Right cardiac atrium (tissue), 5 donors: ENCODE results near the gene CC2D2A. TPM values are rescaled to one million over a fixed set of nuclear protein-coding genes. Genes with fewer than 3 reads are reported as not detected.
A peak's percentile ranks its signal among the peaks of the same experiment; 100 is the strongest.

ENCODE experiments used
- ATAC-seq, 2 donors: fragments of 200-7000 bp; cut with Tn5 transposase; one replicate each; pipeline versions ENCODE4 v1.8.0 to v1.9.1; 2020; ENCODE audit warnings: moderate library complexity in 2 of 2, mild to moderate bottlenecking in 1 of 2
- DNase-seq, 3 donors: peaks; one replicate each; pipeline ENCODE4 v3.0.0-alpha.2; 2020
- H3K27ac ChIP-seq: one replicate; pipeline ENCODE4 v1.5.1; 2013; ENCODE audit warnings: mild to moderate bottlenecking, low read length, control low read depth, moderate library complexity
- H3K27me3 ChIP-seq: one replicate; pipeline ENCODE4 v1.6.1; 2013; ENCODE audit not compliant: control insufficient read depth, insufficient read depth
- H3K4me1 ChIP-seq: one replicate; pipeline ENCODE4 v1.6.1; 2013; ENCODE audit warnings: low read length; ENCODE audit not compliant: control insufficient read depth, insufficient read depth
- H3K4me3 ChIP-seq: one replicate; pipeline ENCODE4 v1.5.1; 2013; ENCODE audit warnings: low read length, control low read depth
- H3K9me3 ChIP-seq: one replicate; pipeline ENCODE4 v1.6.1; 2013; ENCODE audit warnings: low read length; ENCODE audit not compliant: control insufficient read depth
- WGBS: extraction: QIAGEN DNeasy Blood & Tissue Kit; methylation state at CpG from one replicate; pipeline ENCODE4 v1.1.7; 2013; 5-methylcytosine and 5-hydroxymethylcytosine counted together
- intact Hi-C, 4 donors: fragments of 100-400 bp; cut with DNase I; formaldehyde crosslinking; loops; one replicate each; pipeline versions ENCODE4 v1.11.0 to v1.14.0; 2022 to 2023
- polyA plus RNA-seq: library from polyadenylated mRNA; stranded (reverse); fragments of 200-250 nt; gene quantifications from one replicate; pipeline ENCODE4 v1.2.3, GENCODE V29; 2013
- total RNA-seq, 4 donors: library from RNA; stranded (reverse); fragmentation: NEBNext Ultra II Directional; extraction: Animal tissue kit (Norgen Biotek cat#: 25700); gene quantifications; one replicate each; pipeline ENCODE4 v1.2.1, GENCODE V29; 2021
- donor health status: healthy with polysubstance abuse.
- donor health status: DM: no; HTN: yes; CAD: no.
- donor health status: DM: no; HTN: no; CAD: no.
- donor health status: DM: no; HTN: yes; CAD: no; lungs with severe emphysema.
- donor health status: DM: yes; HTN: yes; CAD: no.

Gene CC2D2A
- total and polyA plus RNA-seq, 5 donors, result 8.2 to 13.6 (median 13.1) TPM

DNA sequence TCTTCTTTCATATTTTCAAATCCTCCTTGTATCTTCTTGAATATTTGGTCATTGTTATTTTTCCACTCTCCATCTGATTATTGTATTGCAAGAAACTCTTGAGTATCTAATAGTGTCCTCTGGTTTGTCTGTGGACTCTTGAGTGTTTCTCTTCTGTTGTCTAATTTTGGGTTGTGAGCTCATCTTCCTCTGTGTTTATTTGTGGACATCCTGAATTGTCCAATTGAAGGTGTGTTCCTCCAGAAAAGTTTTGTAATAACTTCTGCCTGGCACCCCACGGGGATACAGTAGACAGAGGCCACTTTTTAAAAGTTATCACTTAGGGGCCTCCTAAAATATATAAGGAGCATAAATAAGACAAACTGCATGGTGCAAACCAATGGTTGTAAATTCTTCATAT lies 3.1 kb upstream of the CC2D2A start:
- DNase-seq (no peak), ATAC-seq (no peak)
- no peak overlapping the region for H3K4me3 ChIP-seq
- 41% methylated on average over 1 of the region's 1 CpG for WGBS
- H3K27me3 ChIP-seq, result no peaks in the 10 kb centered on the region
- no peaks in the 10 kb centered on the region for H3K4me1 ChIP-seq
- H3K9me3 ChIP-seq, result no peaks in the 10 kb centered on the region
- intact Hi-C loops, result no loop called here
- no peak overlapping the region for H3K27ac ChIP-seq

DNA sequence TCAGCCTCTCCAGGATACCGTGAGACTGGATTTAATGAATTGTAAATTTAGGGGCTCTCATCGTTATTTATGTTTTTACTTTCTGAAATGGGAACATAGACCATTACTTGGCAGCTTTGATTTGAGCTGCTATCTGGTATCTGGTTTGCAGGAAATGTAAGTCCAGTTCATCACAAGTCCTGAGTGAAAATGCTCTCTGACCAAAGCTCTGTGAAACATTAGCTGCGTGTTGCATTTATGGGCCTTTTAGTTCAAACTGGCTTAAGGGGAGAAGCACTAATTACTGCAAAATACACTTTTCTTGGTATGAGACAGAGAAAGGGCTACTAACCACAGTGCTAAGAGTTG lies 420 bp downstream of the CC2D2A start:
- no peaks in the 10 kb centered on the region for H3K9me3 ChIP-seq
- intact Hi-C loops, result loop anchor here in 2 of 4 donors (10.0 kb wide), 2 partner anchors 175 to 485 kb away; no protein-coding TSS in a partner anchor
- DNase-seq, result no peak
- no peaks in the 10 kb centered on the region for H3K4me1 ChIP-seq
- under 1% methylated on average over 3 of the region's 3 CpGs for WGBS
- peak overlapping the region; percentile 94 for H3K4me3 ChIP-seq
- peak overlapping the region; percentile 66 for H3K27ac ChIP-seq
- ATAC-seq, result peak in 1 of 2 donors; percentile 36
- no peaks in the 10 kb centered on the region for H3K27me3 ChIP-seq

DNA sequence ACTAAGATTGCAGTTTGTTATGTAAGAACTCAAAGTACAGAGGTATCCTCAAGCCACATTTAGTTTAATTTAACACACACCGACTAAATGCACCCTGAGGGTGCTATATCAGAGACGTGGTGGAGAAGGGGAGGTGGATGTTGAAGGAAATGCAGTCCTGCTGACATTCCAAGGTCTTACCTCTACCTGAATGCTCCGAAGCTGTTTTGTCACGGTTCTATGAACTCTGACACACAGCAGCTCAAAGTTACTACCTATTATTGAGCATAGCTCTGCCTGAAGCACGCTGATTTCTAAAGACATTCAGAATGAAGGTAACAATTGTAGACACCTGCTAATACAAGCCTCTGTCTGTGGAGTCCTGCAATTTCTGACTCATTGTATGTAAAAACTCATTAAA lies 6.7 kb downstream of the CC2D2A start:
- H3K27ac ChIP-seq, result no peak overlapping the region
- no peak for ATAC-seq
- no peaks in the 10 kb centered on the region for H3K9me3 ChIP-seq
- no peaks in the 10 kb centered on the region for H3K4me1 ChIP-seq
- H3K4me3 ChIP-seq, result no peak overlapping the region
- intact Hi-C loops, result loop anchor here in 2 of 4 donors (10.0 kb wide), 2 partner anchors 168 to 478 kb away; no protein-coding TSS in a partner anchor
- 94% methylated on average over 5 of the region's 5 CpGs for WGBS
- no peaks in the 10 kb centered on the region for H3K27me3 ChIP-seq
- DNase-seq, result no peak

DNA sequence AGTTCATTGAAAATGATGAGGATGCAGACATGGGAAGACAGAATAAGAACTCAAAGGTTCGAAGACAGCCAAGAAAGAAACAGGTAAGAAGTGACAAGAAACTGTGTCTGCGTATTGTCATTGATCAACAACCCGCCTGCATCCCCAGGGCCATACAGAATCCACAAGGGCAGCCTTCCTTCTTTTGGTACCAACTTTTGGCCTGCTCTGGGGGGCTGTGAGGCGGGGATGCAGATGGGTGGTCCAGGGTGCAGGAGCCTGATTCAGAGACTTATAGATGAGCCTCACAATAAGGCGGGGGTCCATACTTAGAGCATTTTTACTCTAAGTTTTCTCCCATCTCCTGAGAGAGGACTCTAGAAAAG lies 9.0 kb downstream of the CC2D2A start:
- Histone ChIP-seq H3K4me1 (no peaks in the 10 kb centered on the region), H3K27me3 (no peaks in the 10 kb centered on the region), H3K27ac (no peak overlapping the region), H3K9me3 (no peaks in the 10 kb centered on the region), H3K4me3 (no peak overlapping the region)
- no peak for DNase-seq
- ATAC-seq, result no peak
- WGBS, result 80% methylated on average over 5 of the region's 5 CpGs
- intact Hi-C loops, result loop anchor here in 2 of 4 donors (10.0 kb wide), 2 partner anchors 166 to 476 kb away; no protein-coding TSS in a partner anchor

DNA sequence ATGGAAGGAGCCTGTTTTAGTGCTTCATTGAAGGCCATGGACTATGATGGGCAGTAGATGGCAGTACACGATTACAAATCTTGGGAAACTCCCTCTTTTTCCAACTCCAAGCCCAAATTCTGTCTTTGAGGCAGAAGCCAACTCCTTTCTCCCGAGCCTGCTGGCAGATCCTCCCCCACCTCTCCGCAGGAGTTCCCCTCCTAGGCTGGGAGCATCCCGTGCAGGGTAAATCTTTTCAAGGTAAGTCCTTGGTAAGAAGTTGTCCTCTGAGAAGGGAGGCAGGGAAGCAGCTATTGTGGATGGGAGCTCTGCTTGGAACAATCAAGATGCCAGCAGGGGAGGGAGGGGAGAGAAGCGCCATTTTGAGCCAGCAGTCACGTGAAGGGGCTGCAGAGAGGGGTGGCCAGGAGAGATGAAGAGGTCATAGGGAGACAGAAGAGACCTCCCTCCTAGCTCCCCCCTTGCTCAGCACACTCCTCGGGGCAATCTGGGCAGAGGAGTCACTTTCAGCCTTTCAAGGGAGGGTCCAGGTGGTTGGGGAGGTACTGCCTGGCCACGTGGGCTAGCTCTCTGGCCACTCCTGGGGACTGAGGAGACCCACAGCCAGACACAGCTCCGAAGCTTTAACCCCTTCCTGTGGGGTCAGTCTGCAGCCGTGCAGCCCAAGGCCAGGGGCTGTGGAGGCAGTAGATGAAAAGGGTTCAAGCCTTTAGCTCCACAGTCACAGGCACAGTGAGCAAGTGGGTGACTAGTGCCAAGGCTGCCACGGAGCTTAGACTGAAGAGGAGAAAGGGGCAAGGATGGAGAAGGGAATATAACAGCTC lies 9.6 kb downstream of the CC2D2A start:
- no peaks in the 10 kb centered on the region for H3K27me3 ChIP-seq
- intact Hi-C loops, result loop anchor here in 2 of 4 donors (10.0 kb wide), 2 partner anchors 166 to 476 kb away; no protein-coding TSS in a partner anchor
- ATAC-seq (peak; percentile 84 to 86), DNase-seq (peak; percentile 49 to 71 (median 70))
- H3K4me1 ChIP-seq, result no peaks in the 10 kb centered on the region
- WGBS, result 28% methylated on average over 11 of the region's 11 CpGs
- peak overlapping the region; percentile 26 for H3K4me3 ChIP-seq
- H3K9me3 ChIP-seq, result no peaks in the 10 kb centered on the region
- H3K27ac ChIP-seq, result peak overlapping the region; percentile 74

DNA sequence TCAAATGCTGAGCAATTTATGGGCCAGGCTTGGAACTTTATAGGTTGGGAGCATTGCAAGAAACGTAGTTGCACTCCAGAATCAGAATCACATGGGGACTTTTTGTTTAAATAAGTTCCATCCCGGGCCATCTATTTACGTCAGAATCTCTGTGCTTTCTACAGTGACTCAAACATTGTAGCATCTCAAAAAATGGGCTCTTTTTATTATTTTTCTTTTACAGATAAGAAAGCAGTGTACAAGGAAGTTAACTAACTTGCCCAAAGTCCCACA lies 10.2 kb downstream of the CC2D2A start:
- Histone ChIP-seq H3K9me3 (no peaks in the 10 kb centered on the region), H3K4me3 (peak overlapping the region; percentile 26), H3K4me1 (no peaks in the 10 kb centered on the region), H3K27me3 (no peaks in the 10 kb centered on the region), H3K27ac (peak overlapping the region; percentile 74)
- 36% methylated on average over 3 of the region's 3 CpGs for WGBS
- no peak for DNase-seq
- peak; percentile 48 for ATAC-seq
- intact Hi-C loops, result loop anchor here in 2 of 4 donors (10.0 kb wide), 3 partner anchors 165 to 475 kb away; partner anchors contain the start of gene FBXL5 (in 1 of the 2)

DNA sequence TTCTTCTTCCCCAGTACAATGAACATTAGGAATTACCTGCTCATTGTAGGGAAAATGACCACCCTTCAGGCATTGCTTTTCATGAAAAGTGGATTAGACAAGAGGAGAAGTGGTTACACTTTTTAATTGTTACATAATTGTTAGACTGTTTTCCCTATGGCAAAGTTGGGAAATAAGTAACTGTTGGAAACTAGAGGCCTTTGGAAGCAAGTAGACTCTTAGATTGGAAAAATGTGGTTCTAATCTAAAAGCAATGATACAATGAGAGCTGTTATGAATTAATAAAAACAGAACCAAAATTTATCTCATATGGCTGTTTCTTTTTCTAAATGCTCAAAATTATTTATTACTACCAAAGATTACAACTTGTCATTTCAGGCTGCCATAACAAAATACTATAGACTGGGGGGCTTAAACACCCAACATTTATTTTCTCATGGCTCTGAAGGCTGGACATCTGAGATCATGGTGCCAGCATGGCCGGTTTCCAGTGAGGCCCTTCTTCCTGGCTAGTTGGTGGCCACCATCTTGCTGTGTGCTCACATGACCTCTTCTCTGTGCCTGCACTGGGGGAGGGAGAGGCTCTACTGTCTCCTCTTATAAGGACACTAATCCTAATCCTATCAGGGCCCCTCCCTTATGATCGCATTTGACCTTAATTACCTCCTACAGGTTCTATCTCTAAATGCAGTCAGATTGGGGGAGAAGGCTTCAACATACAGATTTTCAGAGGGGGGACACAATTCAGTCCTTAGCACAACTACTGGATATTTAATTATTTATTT lies 12.5 kb downstream of the CC2D2A start:
- peak overlapping the region; percentile 48 for H3K27ac ChIP-seq
- 94% methylated on average over 2 of the region's 2 CpGs for WGBS
- no peaks in the 10 kb centered on the region for H3K9me3 ChIP-seq
- DNase-seq (peak in 1 of 3 donors; percentile 64), ATAC-seq (no peak)
- no peak overlapping the region for H3K4me3 ChIP-seq
- H3K4me1 ChIP-seq, result no peaks in the 10 kb centered on the region
- intact Hi-C loops, result loop anchor here in 1 of 4 donors (10.0 kb wide), 1 partner anchor 173 kb away; the partner anchor contains the start of gene FBXL5
- H3K27me3 ChIP-seq, result no peaks in the 10 kb centered on the region

DNA sequence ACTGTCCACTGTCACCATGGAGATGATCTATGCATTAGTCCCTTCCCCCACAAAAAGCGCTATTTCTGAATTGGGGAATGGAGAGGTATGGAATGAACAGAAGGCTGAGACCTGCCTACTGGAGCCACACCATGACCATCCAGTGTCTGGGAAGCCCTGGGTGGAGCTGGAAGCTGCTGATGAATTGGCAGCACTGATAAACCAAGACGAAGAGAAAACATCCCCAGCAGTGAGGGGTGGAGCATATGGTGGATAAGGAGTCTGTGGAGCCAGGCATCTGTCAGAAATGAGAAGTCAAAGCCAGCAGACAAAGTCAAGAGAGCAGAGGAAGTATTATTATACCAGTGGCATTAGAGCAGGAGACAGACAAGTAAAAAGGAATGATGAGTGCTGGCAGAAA lies 13.2 kb downstream of the CC2D2A start:
- ATAC-seq (no peak), DNase-seq (no peak)
- Histone ChIP-seq H3K27me3 (no peaks in the 10 kb centered on the region), H3K4me1 (no peaks in the 10 kb centered on the region), H3K9me3 (no peaks in the 10 kb centered on the region), H3K27ac (no peak overlapping the region), H3K4me3 (no peak overlapping the region)
- intact Hi-C loops, result loop anchor here in 1 of 4 donors (10.0 kb wide), 1 partner anchor 172 kb away; the partner anchor contains the start of gene FBXL5
- 62% methylated on average over 2 of the region's 2 CpGs for WGBS

DNA sequence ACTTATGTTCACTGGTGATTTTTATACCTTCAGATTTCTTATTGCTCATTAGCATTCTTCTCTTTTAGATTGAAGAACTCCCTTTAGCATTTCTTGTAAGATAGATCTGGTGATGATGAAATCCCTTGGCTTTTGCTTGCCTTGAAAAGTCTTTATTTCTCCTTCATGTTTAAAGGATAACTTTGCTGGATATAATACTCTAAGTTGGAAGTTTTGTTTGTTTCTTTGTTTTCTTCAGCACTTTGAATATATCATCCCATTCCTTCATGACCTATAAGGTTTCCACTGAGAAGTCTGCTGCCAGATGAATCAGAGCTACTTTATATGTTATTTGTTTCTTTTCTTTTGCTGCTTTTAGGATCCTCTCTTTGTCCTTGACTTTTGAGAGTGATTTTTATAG lies 18.5 kb downstream of the CC2D2A start:
- intact Hi-C loops, result loop anchor here in 1 of 4 donors (10.0 kb wide), 1 partner anchor 167 kb away; the partner anchor contains the start of gene FBXL5
- DNase-seq, result no peak
- no peaks in the 10 kb centered on the region for H3K27me3 ChIP-seq
- no peaks in the 10 kb centered on the region for H3K4me1 ChIP-seq
- no peak for ATAC-seq
- H3K27ac ChIP-seq, result no peak overlapping the region
- H3K9me3 ChIP-seq, result no peaks in the 10 kb centered on the region
- H3K4me3 ChIP-seq, result no peak overlapping the region

DNA sequence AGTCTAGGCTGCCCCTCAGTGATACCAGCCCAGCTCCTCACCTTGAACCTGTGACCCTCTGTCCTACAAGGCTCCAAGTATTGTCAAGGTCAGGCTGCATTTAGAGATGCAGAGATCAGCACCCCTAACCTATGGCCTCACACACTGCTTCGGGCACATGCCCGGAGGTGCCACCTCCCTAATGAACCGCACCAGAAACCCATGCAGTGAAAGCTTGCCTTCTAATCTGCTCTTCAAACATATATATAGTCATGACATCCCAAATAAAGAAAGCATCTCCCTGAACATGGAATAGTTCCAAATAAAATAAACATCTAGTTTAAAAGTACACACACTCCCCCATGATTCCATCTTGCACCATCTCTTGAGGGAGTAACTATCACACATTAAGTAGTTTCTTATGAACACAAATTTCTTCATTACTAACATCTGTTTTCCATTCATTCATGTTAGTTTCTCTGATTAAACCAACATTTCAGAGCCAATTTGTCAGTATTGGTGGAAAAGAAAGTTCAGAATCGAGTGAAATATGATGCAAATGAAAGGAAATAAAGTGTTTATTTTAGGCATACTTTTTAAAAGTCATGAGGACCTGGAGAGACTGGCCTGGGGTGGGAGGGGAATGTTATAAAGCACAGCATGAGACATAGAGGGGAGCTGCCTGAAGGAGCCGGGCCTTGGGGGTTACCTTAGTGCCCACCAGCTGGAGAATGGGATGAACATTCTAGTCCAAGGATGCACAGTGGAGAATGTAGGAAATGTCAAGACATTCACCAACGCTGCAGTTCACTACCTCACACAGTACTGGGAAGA lies 19.2 kb downstream of the CC2D2A start:
- ATAC-seq, result peak; percentile 59 to 63
- WGBS, result 77% methylated on average over 6 of the region's 6 CpGs
- intact Hi-C loops, result loop anchor here in 1 of 4 donors (10.0 kb wide), 1 partner anchor 166 kb away; the partner anchor contains the start of gene FBXL5

More for the DNA sequence above, 19.2 kb downstream of the CC2D2A start:
- Histone ChIP-seq H3K27ac (peak overlapping the region; percentile 59), H3K4me1 (no peaks in the 10 kb centered on the region), H3K4me3 (no peak overlapping the region), H3K27me3 (no peaks in the 10 kb centered on the region), H3K9me3 (no peaks in the 10 kb centered on the region)
- no peak for DNase-seq
